ENCODE data around the gene ZBTB12. TPM values are rescaled to one million over a fixed set of nuclear protein-coding genes. Genes with fewer than 3 reads are reported as not detected.

ZBTB12 gene
- polyA plus RNA-seq, 3 donors, result 0.11 TPM; not detected in 2

GRCh38 chr6:31948753-31949413 is 47.0 kb upstream of the ZBTB12 start:
- Histone ChIP-seq H2AFZ (ENCODE audit: insufficient read depth, low read depth, low read length, poor library complexity, severe bottlenecking) (no peak overlapping the region), H3K4me2 (replicated peaks; ENCODE audit: extremely low read depth, low read length, poor library complexity, severe bottlenecking) (no peak overlapping the region), H3K9me3 (replicated peaks in 1 of 2; ENCODE audit: control insufficient read depth in 1 of 2, insufficient read depth in 1 of 2, low read length in 2 of 2) (no peaks in the 10 kb centered on the region), H3K4me3 (replicated peaks in 1 of 3; ENCODE audit: low read depth in 2 of 3, low read length in 3 of 3) (no peak overlapping the region), H3K36me3 (replicated peaks in 1 of 2; ENCODE audit: control insufficient read depth in 1 of 2, insufficient read depth in 2 of 2, low read length in 2 of 2) (peaks cover 32 to 33% of the 10 kb centered on the region in 2 donors), H3K79me2 (ENCODE audit: insufficient read depth, low read length) (no peaks in the 10 kb centered on the region), H3K9ac (ENCODE audit: insufficient read depth, low read length, poor library complexity, severe bottlenecking) (no peak overlapping the region), H3K27ac (ENCODE audit: low read depth in 1 of 2, low read length in 2 of 2) (no peak overlapping the region), H3K4me1 (ENCODE audit: control insufficient read depth in 1 of 2, insufficient read depth in 2 of 2, low read length in 2 of 2) (peaks cover 3 to 4% of the 10 kb centered on the region in 2 donors), H3K27me3 (ENCODE audit: control insufficient read depth in 2 of 2, insufficient read depth in 2 of 2, low read length in 2 of 2) (no peaks in the 10 kb centered on the region), H4K20me1 (ENCODE audit: insufficient read depth, low read length) (no peaks in the 10 kb centered on the region)
- Mint-ChIP-seq H3K27ac (peak overlapping the region in 2 of 7 donors; percentile 8 to 33), H3K36me3 (peaks cover 23 to 26% of the 10 kb centered on the region in 2 donors), H3K4me3 (peak overlapping the region in 1 of 2 donors; percentile 22), H3K4me1 (peaks cover 20% of the 10 kb centered on the region), H3K27me3 (ENCODE audit: low read depth in 3 of 3) (peaks cover 9 to 24% (median 20%) of the 10 kb centered on the region in 3 donors), H3K9me3 (peaks cover 0 to 1% (median 0%) of the 10 kb centered on the region in 7 donors)
- no peak for TF ChIP-seq CTCF (IDR thresholded peaks at IDR 0.05)
- intact Hi-C loops (cut with micrococcal nuclease), result no loop called here
- WGBS (ENCODE audit: insufficient coverage), result 86% methylated on average over 5 of the region's 6 CpGs
- DNase-seq, result peak; percentile 11 to 70 (median 33)

- peaks cover 0 to 1% (median 0%) of the 10 kb centered on the region in 7 donors for H3K9me3 Mint-ChIP-seq
- Histone ChIP-seq H3K27me3 (ENCODE audit: control insufficient read depth in 2 of 2, insufficient read depth in 2 of 2, low read length in 2 of 2) (no peaks in the 10 kb centered on the region), H3K4me2 (replicated peaks; ENCODE audit: extremely low read depth, low read length, poor library complexity, severe bottlenecking) (no peak overlapping the region), H3K9me3 (replicated peaks in 1 of 2; ENCODE audit: control insufficient read depth in 1 of 2, insufficient read depth in 1 of 2, low read length in 2 of 2) (no peaks in the 10 kb centered on the region), H2AFZ (ENCODE audit: insufficient read depth, low read depth, low read length, poor library complexity, severe bottlenecking) (no peak overlapping the region), H3K4me3 (replicated peaks in 1 of 3; ENCODE audit: low read depth in 2 of 3, low read length in 3 of 3) (no peak overlapping the region), H3K36me3 (replicated peaks in 1 of 2; ENCODE audit: control insufficient read depth in 1 of 2, insufficient read depth in 2 of 2, low read length in 2 of 2) (peaks cover 26 to 27% of the 10 kb centered on the region in 2 donors), H3K9ac (ENCODE audit: insufficient read depth, low read length, poor library complexity, severe bottlenecking) (no peak overlapping the region), H3K79me2 (ENCODE audit: insufficient read depth, low read length) (no peaks in the 10 kb centered on the region), H3K4me1 (ENCODE audit: control insufficient read depth in 1 of 2, insufficient read depth in 2 of 2, low read length in 2 of 2) (peaks cover 3 to 4% of the 10 kb centered on the region in 2 donors), H3K27ac (ENCODE audit: low read depth in 1 of 2, low read length in 2 of 2) (no peak overlapping the region), H4K20me1 (ENCODE audit: insufficient read depth, low read length) (no peaks in the 10 kb centered on the region)
- H3K4me1 Mint-ChIP-seq, result peaks cover 20% of the 10 kb centered on the region
- H3K27me3 Mint-ChIP-seq (ENCODE audit: low read depth in 3 of 3), result peaks cover 9 to 26% (median 23%) of the 10 kb centered on the region in 3 donors
- peak overlapping the region in 1 of 7 donors; percentile 33 for H3K27ac Mint-ChIP-seq
- DNase-seq, result no peak
- intact Hi-C loops (cut with micrococcal nuclease), result no loop called here
- no peak overlapping the region for H3K4me3 Mint-ChIP-seq
- TF ChIP-seq CTCF (IDR thresholded peaks at IDR 0.05), result no peak
- peaks cover 17 to 20% of the 10 kb centered on the region in 2 donors for H3K36me3 Mint-ChIP-seq
- WGBS (ENCODE audit: insufficient coverage), result 68% methylated on average over 4 of the region's 5 CpGs
Observed at GRCh38 chr6:31948306-31948705, 46.4 kb upstream of the ZBTB12 start.

Measured in CD14-positive monocyte (primary cell).